Small intestine (tissue), 7 donors: ENCODE measurements around the gene SLC7A7. TPM values are rescaled to one million over a fixed set of nuclear protein-coding genes. Genes with fewer than 3 reads are reported as not detected.
"Not testable (repeated sequence)": the region's sequence is repeated elsewhere in the genome, so short reads cannot be mapped to it uniquely, and the experiment has no call there.

Source experiments
- DNase-seq, 2 donors: peaks; one replicate each; pipeline versions ENCODE4 v3.0.0 to v3.0.0-alpha.2; 2013
- FAIRE-seq: peaks from 2 replicates; lab custom pipeline; 2012; peaks lifted over from hg19 to GRCh38; lab: Jason Lieb, UNC
- H3K27ac ChIP-seq, 3 donors: one replicate each; pipeline ENCODE4 v1.5.1; 2013; ENCODE audit warnings: low read length in 2 of 3, mild to moderate bottlenecking in 2 of 3, control low read depth in 1 of 3, inconsistent platforms in 1 of 3, low read depth in 1 of 3, moderate library complexity in 1 of 3
- H3K27me3 ChIP-seq, 3 donors: one replicate each; pipeline ENCODE4 v1.6.1; 2013; ENCODE audit warnings: low read length in 3 of 3, inconsistent platforms in 1 of 3; ENCODE audit not compliant: control insufficient read depth in 3 of 3, insufficient read depth in 3 of 3
- H3K36me3 ChIP-seq, 3 donors: one replicate each; pipeline ENCODE4 v1.6.1; 2013; ENCODE audit warnings: low read length in 3 of 3, inconsistent platforms in 1 of 3, low read depth in 1 of 3, mild to moderate bottlenecking in 1 of 3, moderate library complexity in 1 of 3; ENCODE audit not compliant: control insufficient read depth in 3 of 3, insufficient read depth in 2 of 3
- H3K4me1 ChIP-seq, 3 donors: one replicate each; pipeline ENCODE4 v1.6.1; 2013; ENCODE audit warnings: low read length in 2 of 3, inconsistent platforms in 1 of 3, low read depth in 1 of 3, mild to moderate bottlenecking in 1 of 3, moderate library complexity in 1 of 3; ENCODE audit not compliant: control insufficient read depth in 3 of 3, insufficient read depth in 2 of 3
- H3K4me3 ChIP-seq, 3 donors: one replicate each; pipeline ENCODE4 v1.5.1; 2013; ENCODE audit warnings: low read length in 3 of 3, control low read depth in 1 of 3, inconsistent platforms in 1 of 3, low read depth in 1 of 3, mild to moderate bottlenecking in 1 of 3, moderate library complexity in 1 of 3
- H3K9me3 ChIP-seq, 2 donors: one replicate each; pipeline ENCODE4 v1.6.1; 2013; ENCODE audit warnings: low read depth in 1 of 2, low read length in 1 of 2; ENCODE audit not compliant: control insufficient read depth in 2 of 2, insufficient read depth in 1 of 2
- WGBS, 3 donors: extraction: QIAGEN DNeasy Blood & Tissue Kit; methylation state at CpG; one replicate each; pipeline ENCODE4 v1.1.7; 2013; 5-methylcytosine and 5-hydroxymethylcytosine counted together
- polyA plus RNA-seq, 4 donors: library from polyadenylated mRNA; stranded (reverse) in 3 of 4; unstranded in 1 of 4; fragments of 200-250 nt in 3 of 4; fragments of 120-200 nt in 1 of 4; gene quantifications; one replicate each; pipeline versions ENCODE4 v1.2.1 to v1.2.3, GENCODE V29; 2013
- donor health status: healthy with polysubstance abuse.
- donor health status: control.
- donor health status: control.
- donor health status: Bipolar disorder and iron deficiency.
- donor health status: healthy.

SLC7A7 gene
- polyA plus RNA-seq, 4 donors = 52.9 to 697 (median 287) TPM

GRCh38 chr14:22735096-22735495 is 80.1 kb downstream of the SLC7A7 start:
- H3K36me3 ChIP-seq = no peaks in the 10 kb centered on the region
- H3K4me1 ChIP-seq = no peaks in the 10 kb centered on the region
- H3K27me3 ChIP-seq = peaks cover 0 to 2% (median 0%) of the 10 kb centered on the region in 3 donors
- FAIRE-seq (no peak), DNase-seq (no peak)
- no peak overlapping the region for H3K27ac ChIP-seq
- no peaks in the 10 kb centered on the region for H3K9me3 ChIP-seq
- WGBS, 3 donors = 78 to 89% (median 85%) methylated on average over 2 of the region's 2 CpGs
- no peak overlapping the region for H3K4me3 ChIP-seq

- Histone ChIP-seq H3K36me3 (no peaks in the 10 kb centered on the region), H3K27me3 (peaks cover 0 to 2% (median 0%) of the 10 kb centered on the region in 3 donors), H3K4me1 (no peaks in the 10 kb centered on the region), H3K4me3 (no peak overlapping the region), H3K9me3 (no peaks in the 10 kb centered on the region), H3K27ac (no peak overlapping the region)
- 43 to 62% (median 54%) methylated on average over 2 of the region's 2 CpGs for WGBS, 3 donors
- DNase-seq (no peak), FAIRE-seq (no peak)
Observed at GRCh38 chr14:22733829-22734228, 81.4 kb downstream of the SLC7A7 start.

- H3K27me3 ChIP-seq, H3K27ac ChIP-seq, H3K4me3 ChIP-seq, H3K9me3 ChIP-seq, FAIRE-seq, H3K36me3 ChIP-seq, DNase-seq, H3K4me1 ChIP-seq: not testable (repeated sequence)
- WGBS, 3 donors = 66 to 87% (median 78%) methylated on average over 5 of the region's 5 CpGs
Observed at GRCh38 chr14:22732062-22732461, 83.2 kb downstream of the SLC7A7 start.

GRCh38 chr14:22726012-22726411 is 89.2 kb downstream of the SLC7A7 start:
- Histone ChIP-seq H3K4me3 (no peak overlapping the region), H3K36me3 (no peaks in the 10 kb centered on the region), H3K4me1 (no peaks in the 10 kb centered on the region), H3K27ac (no peak overlapping the region), H3K27me3 (peaks cover 0 to 4% (median 0%) of the 10 kb centered on the region in 3 donors), H3K9me3 (peaks cover 0 to 3% of the 10 kb centered on the region in 2 donors)
- DNase-seq = no peak
- WGBS, 3 donors = 53 to 67% (median 61%) methylated on average over 1 of the region's 1 CpG
- FAIRE-seq = no peak

GRCh38 chr14:22725374-22725773 is 89.9 kb downstream of the SLC7A7 start:
- 35 to 58% (median 48%) methylated on average over 3 of the region's 3 CpGs for WGBS, 3 donors
- H3K27me3 ChIP-seq, FAIRE-seq: not testable (repeated sequence)

GRCh38 chr14:22724847-22725246 is 90.4 kb downstream of the SLC7A7 start:
- not testable (repeated sequence) for DNase-seq, H3K36me3 ChIP-seq, H3K27me3 ChIP-seq, H3K4me1 ChIP-seq, FAIRE-seq, H3K9me3 ChIP-seq, H3K4me3 ChIP-seq, H3K27ac ChIP-seq
- 73 to 77% (median 77%) methylated on average over 8 of the region's 8 CpGs for WGBS, 3 donors

More at GRCh38 chr14:22725374-22725773, 89.9 kb downstream of the SLC7A7 start:
- H3K36me3 ChIP-seq, H3K4me1 ChIP-seq, DNase-seq, H3K27ac ChIP-seq, H3K9me3 ChIP-seq, H3K4me3 ChIP-seq: not testable (repeated sequence)

- Histone ChIP-seq H3K4me1 (no peaks in the 10 kb centered on the region), H3K36me3 (no peaks in the 10 kb centered on the region), H3K27me3 (peaks cover 0 to 6% (median 0%) of the 10 kb centered on the region in 3 donors), H3K9me3 (peaks cover 0 to 3% of the 10 kb centered on the region in 2 donors), H3K4me3 (no peak overlapping the region), H3K27ac (no peak overlapping the region)
- DNase-seq (no peak), FAIRE-seq (no peak)
- 86 to 100% (median 89%) methylated on average over 1 of the region's 1 CpG for whole genome bisulfite sequencing, 3 donors
Observed at GRCh38 chr14:22723815-22724214, 91.4 kb downstream of the SLC7A7 start.

Other genes with a start within 250 kb of the SLC7A7 start
- gene DAD1, start 226.2 kb downstream of the SLC7A7 start, polyA plus RNA-seq = 100 to 1,000 TPM; 147 to 313 (median 225) TPM
- gene ABHD4, start 217.1 kb downstream of the SLC7A7 start, polyA plus RNA-seq = 10 to 100 TPM; 11.5 to 38.7 (median 26.6) TPM
- gene OR6J1, start 171.1 kb downstream of the SLC7A7 start, polyA plus RNA-seq = not detected
- gene OXA1L, start 48.7 kb downstream of the SLC7A7 start, polyA plus RNA-seq = 100 to 1,000 TPM; 101 to 128 (median 117) TPM
- gene MRPL52, start 14.5 kb upstream of the SLC7A7 start, polyA plus RNA-seq = 100 to 1,000 TPM; 106 to 164 (median 132) TPM
- 100 to 1,000 TPM in 1 of 4 donors, 10 to 100 TPM in 2, 1 to 10 TPM in 1; 6.9 to 105 (median 58.2) TPM for gene MMP14, start 21.1 kb upstream of the SLC7A7 start, polyA plus RNA-seq
- gene LRP10, start 56.3 kb upstream of the SLC7A7 start, polyA plus RNA-seq = 100 to 1,000 TPM in 1 of 4 donors, 10 to 100 TPM in 3; 19.7 to 107 (median 57.8) TPM
- gene REM2, start 67.8 kb upstream of the SLC7A7 start, polyA plus RNA-seq = 1 to 10 TPM in 1 of 4 donors, under 1 TPM in 3; 0.45 to 1.1 (median 0.85) TPM
- gene RBM23, start 103.7 kb upstream of the SLC7A7 start, polyA plus RNA-seq = 10 to 100 TPM; 35.8 to 77.8 (median 39.1) TPM
- 10 to 100 TPM; 13.4 to 58.7 (median 36.4) TPM for gene PRMT5, start 113.9 kb upstream of the SLC7A7 start, polyA plus RNA-seq
- gene HAUS4, start 141.7 kb upstream of the SLC7A7 start, polyA plus RNA-seq = 10 to 100 TPM; 34.0 to 59.6 (median 51.4) TPM
- 10 to 100 TPM in 2 of 4 donors, 1 to 10 TPM in 1, under 1 TPM in 1; 0.45 to 18.9 (median 8.5) TPM for gene AJUBA, start 167.1 kb upstream of the SLC7A7 start, polyA plus RNA-seq
- gene C14orf93, start 194.7 kb upstream of the SLC7A7 start, polyA plus RNA-seq = 10 to 100 TPM in 1 of 4 donors, 1 to 10 TPM in 3; 4.9 to 17.0 (median 7.9) TPM
- 100 to 1,000 TPM in 1 of 4 donors, 10 to 100 TPM in 3; 84.0 to 166 (median 92.8) TPM for gene PSMB5, start 219.5 kb upstream of the SLC7A7 start, polyA plus RNA-seq
- gene PSMB11, start 226.8 kb upstream of the SLC7A7 start, polyA plus RNA-seq = not detected
- gene CDH24, start 242.1 kb upstream of the SLC7A7 start, polyA plus RNA-seq = 1 to 10 TPM in 2 of 4 donors, under 1 TPM in 2; 0.22 to 4.3 (median 2.5) TPM